PC-3 (cell line): Measurements from ENCODE around the gene TFG. TPM values are rescaled to one million over a fixed set of nuclear protein-coding genes. Genes with fewer than 3 reads are reported as not detected.

Source experiments
- ATAC-seq: fragments of 200-7000 bp; cut with Tn5 transposase; 2 replicates; pipeline ENCODE4 v1.9.1; 2020; ENCODE audit warnings: mild to moderate bottlenecking, moderate library complexity
- BruUV-seq: library from RNA; stranded (reverse); fragments of 400-500 nt; replicated peaks from 2 replicates; lab custom pipeline; 2021; lab: Mats Ljungman, UMichigan
- CTCF ChIA-PET: fragments of 300-600 bp; sonication (Branson Sonifier 250); formaldehyde crosslinking; loops from one replicate; lab custom pipeline; 2022; ENCODE audit warnings: antibody characterized with exemption; lab: Charles Lee
- POLR2A ChIA-PET: fragments of 300-600 bp; sonication (Branson Sonifier 250); formaldehyde crosslinking; loops from one replicate; lab custom pipeline; 2022; ENCODE audit warnings: antibody characterized with exemption; ENCODE audit not compliant: unreplicated experiment; lab: Charles Lee
- DNase-seq: peaks from one replicate; pipeline ENCODE4 v3.0.0-alpha.2; 2015
- H2AFZ ChIP-seq: fragments of 300-600 bp; sonication (generic); 2 replicates; pipeline ENCODE4 v1.6.0; 2016; ENCODE audit warnings: antibody characterized with exemption, low read length
- H3F3A ChIP-seq: fragments of 300-600 bp; sonication (generic); one replicate; pipeline ENCODE4 v1.6.0; 2017; ENCODE audit warnings: antibody characterized with exemption, low read length, control low read depth, mild to moderate bottlenecking; ENCODE audit not compliant: unreplicated experiment
- H3K27ac ChIP-seq: fragments of 300-600 bp; sonication (generic); 2 replicates; pipeline ENCODE4 v1.5.1; 2016; ENCODE audit warnings: mild to moderate bottlenecking, low read length
- H3K27me3 ChIP-seq: fragments of 300-600 bp; sonication (generic); 2 replicates; pipeline ENCODE4 v1.6.1; 2016; ENCODE audit warnings: low read length, mixed read lengths
- H3K36me3 ChIP-seq: fragments of 300-600 bp; sonication (generic); 2 replicates; pipeline ENCODE4 v1.6.1; 2016; ENCODE audit warnings: low read depth, mixed run types, low read length, mixed read lengths
- H3K4me1 ChIP-seq: fragments of 300-600 bp; sonication (generic); 2 replicates; pipeline ENCODE4 v1.5.1; 2016; ENCODE audit warnings: low read length; ENCODE audit not compliant: insufficient read depth
- H3K4me2 ChIP-seq: fragments of 300-600 bp; sonication (generic); 2 replicates; pipeline ENCODE4 v1.6.0; 2016; ENCODE audit warnings: low read length
- H3K4me3 ChIP-seq: fragments of 300-600 bp; sonication (generic); 2 replicates; pipeline ENCODE4 v1.5.1; 2016; ENCODE audit warnings: mild to moderate bottlenecking, low read length, mixed read lengths
- H3K79me2 ChIP-seq: fragments of 300-600 bp; sonication (generic); 2 replicates; pipeline ENCODE4 v1.6.1; 2017; ENCODE audit warnings: low read length, mixed read lengths
- H3K9ac ChIP-seq: fragments of 300-600 bp; sonication (generic); 2 replicates; pipeline ENCODE4 v1.6.0; 2016; ENCODE audit warnings: mild to moderate bottlenecking, low read length
- H3K9me2 ChIP-seq: fragments of 300-600 bp; sonication (generic); replicated peaks from 2 replicates; pipeline ENCODE4 v1.6.1; 2016; ENCODE audit warnings: mixed run types, low read length, mixed read lengths
- H3K9me3 ChIP-seq: fragments of 300-600 bp; sonication (generic); 2 replicates; pipeline ENCODE4 v1.6.1; 2016; ENCODE audit warnings: low read length, mixed read lengths
- H4K20me1 ChIP-seq: fragments of 300-600 bp; sonication (generic); 2 replicates; pipeline ENCODE4 v1.6.1; 2016; ENCODE audit warnings: low read length, mixed read lengths
- CTCF ChIP-seq: fragments of 300-600 bp; sonication (generic); conservative IDR thresholded peaks from 2 replicates; pipeline ENCODE4 v1.5.1; 2017; ENCODE audit warnings: antibody characterized with exemption, low read depth, mild to moderate bottlenecking, low read length
- EZH2 ChIP-seq: fragments of 300-600 bp; sonication (generic); IDR thresholded peaks from one replicate; pipeline ENCODE4 v1.6.1; 2017; ENCODE audit warnings: antibody characterized with exemption, mild to moderate bottlenecking, low read length; ENCODE audit not compliant: unreplicated experiment
- EZH2phosphoT487 ChIP-seq: fragments of 300-600 bp; sonication (generic); IDR thresholded peaks from 2 replicates; pipeline ENCODE4 v1.6.1; 2018; ENCODE audit warnings: mild to moderate bottlenecking, antibody characterized with exemption, low read length, borderline replicate concordance
- intact Hi-C: fragments of 100-400 bp; cut with micrococcal nuclease; formaldehyde crosslinking; loops from 2 replicates; pipeline ENCODE4 v1.9.0; 2023
- total RNA-seq: library from RNA; depleted of rRNA; stranded (reverse); fragments of >200 nt; gene quantifications from 2 replicates; pipeline ENCODE4 v1.2.3, GENCODE V29; 2014

The TFG gene
- total RNA-seq, 1 experiment from 2014 or later = 97.9 TPM

DNA sequence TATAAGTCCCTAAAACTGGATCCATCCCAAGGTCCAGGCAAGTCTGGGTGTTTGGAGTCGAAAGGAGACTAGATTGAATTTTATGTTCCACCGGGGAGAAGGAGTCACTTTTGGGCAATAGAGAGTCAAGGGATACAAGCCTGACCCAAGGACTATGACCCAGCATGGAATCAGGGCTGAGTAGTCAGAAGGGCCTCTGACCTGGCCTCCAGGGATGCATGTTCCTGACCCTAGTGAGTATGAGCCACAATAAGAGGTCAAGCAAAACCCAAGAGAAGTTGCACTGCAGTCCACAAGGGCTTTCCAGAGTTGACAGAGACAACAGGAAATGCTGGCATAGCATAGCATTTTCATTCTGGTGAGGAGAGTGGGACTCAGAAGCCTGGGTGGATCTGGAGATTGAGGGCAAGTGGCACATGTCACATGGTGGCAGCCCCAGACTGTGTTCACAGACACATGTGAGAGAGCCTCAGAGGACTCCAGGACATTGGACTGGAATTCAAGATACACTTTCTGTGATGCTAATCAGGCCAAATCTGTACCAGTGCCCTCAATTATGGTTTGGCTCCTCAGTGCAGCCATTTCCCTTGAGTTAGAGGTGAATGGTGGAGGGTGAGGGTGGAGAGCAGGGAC is 66.9 kb downstream of the TFG start:
- ChIA-PET POLR2A (no interaction called here), CTCF (no interaction called here)
- BruUV-seq = no TSS peak
- intact Hi-C loops = no loop called here
- Histone ChIP-seq H4K20me1 (no peaks in the 10 kb centered on the region), H3K9me2 (no peaks in the 10 kb centered on the region), H3K4me1 (peaks cover 3% of the 10 kb centered on the region), H3K27ac (no peak overlapping the region), H2AFZ (no peak overlapping the region), H3F3A (no peaks in the 10 kb centered on the region), H3K9ac (no peak overlapping the region), H3K36me3 (no peaks in the 10 kb centered on the region), H3K4me3 (no peak overlapping the region), H3K27me3 (no peaks in the 10 kb centered on the region), H3K9me3 (no peaks in the 10 kb centered on the region), H3K79me2 (no peaks in the 10 kb centered on the region), H3K4me2 (no peak overlapping the region)
- DNase-seq (no peak), ATAC-seq (no peak)
- no peak for TF ChIP-seq EZH2phosphoT487
- no peak for TF ChIP-seq CTCF

DNA sequence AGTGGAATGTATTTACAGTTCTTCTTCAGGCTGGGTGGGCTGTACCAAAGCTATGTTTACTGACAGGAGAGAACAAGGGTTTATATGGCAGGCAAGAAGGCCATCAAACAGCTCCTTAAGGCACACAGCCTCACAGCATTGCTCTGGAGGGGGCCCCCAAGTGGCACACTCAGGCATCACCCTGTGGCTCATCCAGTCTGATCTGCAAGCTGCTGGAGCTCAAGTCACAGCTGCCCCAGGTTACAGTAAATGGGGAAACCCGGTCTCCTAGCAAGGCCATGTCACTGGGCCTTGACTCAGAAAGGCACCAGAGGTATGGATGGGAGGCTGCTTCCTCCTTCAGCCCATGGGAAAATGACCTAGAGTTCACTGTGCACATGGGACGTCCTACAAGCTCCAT is 67.5 kb downstream of the TFG start:
- Histone ChIP-seq H3K9me3 (no peaks in the 10 kb centered on the region), H4K20me1 (no peaks in the 10 kb centered on the region), H3F3A (no peaks in the 10 kb centered on the region), H3K4me2 (no peak overlapping the region), H3K36me3 (no peaks in the 10 kb centered on the region), H2AFZ (no peak overlapping the region), H3K27ac (no peak overlapping the region), H3K9me2 (no peaks in the 10 kb centered on the region), H3K79me2 (no peaks in the 10 kb centered on the region), H3K27me3 (no peaks in the 10 kb centered on the region), H3K4me3 (no peak overlapping the region), H3K9ac (no peak overlapping the region), H3K4me1 (peaks cover 9% of the 10 kb centered on the region)
- DNase-seq (no peak), ATAC-seq (no peak)
- intact Hi-C loops = no loop called here
- TF ChIP-seq EZH2phosphoT487 (no peak), CTCF (0 out of 2 replicates have a peak, but pooled peaks have one; percentile 21)
- POLR2A ChIA-PET = no interaction called here
- CTCF ChIA-PET = interaction anchor here (0.5 kb wide), 1 partner anchor 15 kb away, joined by 4 read pairs; no protein-coding TSS in a partner anchor
- BruUV-seq = no TSS peak

DNA sequence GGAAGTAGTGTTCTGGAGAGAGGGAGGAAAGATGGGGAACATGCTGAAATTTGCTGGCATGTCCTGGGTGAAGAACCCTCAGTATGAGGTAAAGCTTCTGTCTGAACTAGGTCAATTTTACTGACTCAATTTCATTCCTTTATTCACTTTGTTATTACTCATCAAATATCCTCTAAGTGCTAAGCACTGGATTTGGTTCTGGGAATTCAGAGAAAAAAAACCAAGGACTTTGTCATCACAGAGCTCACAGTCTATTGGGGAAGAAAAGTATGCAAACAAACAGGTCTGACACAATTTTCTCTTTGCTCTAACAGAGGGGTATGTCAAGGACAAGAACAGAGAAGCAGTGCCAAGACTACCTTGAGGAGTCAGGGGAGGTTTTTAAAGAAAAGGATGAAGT is 68.0 kb downstream of the TFG start:
- Histone ChIP-seq H3K4me3 (no peak overlapping the region), H3K27ac (no peak overlapping the region), H3K27me3 (no peaks in the 10 kb centered on the region), H3K9me3 (no peaks in the 10 kb centered on the region), H4K20me1 (no peaks in the 10 kb centered on the region), H2AFZ (no peak overlapping the region), H3K9ac (no peak overlapping the region), H3K9me2 (no peaks in the 10 kb centered on the region), H3F3A (no peaks in the 10 kb centered on the region), H3K79me2 (no peaks in the 10 kb centered on the region), H3K4me1 (peaks cover 11% of the 10 kb centered on the region), H3K36me3 (no peaks in the 10 kb centered on the region), H3K4me2 (no peak overlapping the region)
- no peak for TF ChIP-seq CTCF
- TF ChIP-seq EZH2phosphoT487 = no peak
- TF ChIP-seq EZH2 = no peak
- BruUV-seq = no TSS peak
- intact Hi-C loops = no loop called here
- POLR2A ChIA-PET = no interaction called here
- CTCF ChIA-PET = interaction anchor here (0.5 kb wide), 1 partner anchor 16 kb away, joined by 4 read pairs; no protein-coding TSS in a partner anchor
- peak; percentile 53 for DNase-seq
- ATAC-seq = no peak
